HEK293T (cell line): Measurements from ENCODE around the gene ASCL5.

ENCODE experiments used
- FOXA1 ChIP-seq: fragments of 450-650 bp; IDR thresholded peaks from 2 replicates; pipeline ENCODE4 v1.6.1; 2016; ENCODE audit warnings: mild to moderate bottlenecking
- FOXM1 ChIP-seq: fragments of 450-650 bp; IDR thresholded peaks from 2 replicates; pipeline ENCODE4 v1.6.1; 2017; ENCODE audit warnings: mild to moderate bottlenecking, borderline replicate concordance
- HDGF ChIP-seq: fragments of 450-650 bp; IDR thresholded peaks from 2 replicates; pipeline ENCODE4 v1.6.1; 2017; ENCODE audit warnings: antibody characterized with exemption, borderline replicate concordance
- SP1 ChIP-seq: fragments of 450-650 bp; IDR thresholded peaks from 2 replicates; pipeline ENCODE4 v1.6.1; 2017
- SUZ12 ChIP-seq: fragments of 450-650 bp; IDR thresholded peaks from 2 replicates; pipeline ENCODE4 v1.6.1; 2016; ENCODE audit warnings: mild to moderate bottlenecking
- TARDBP ChIP-seq: fragments of 450-650 bp; IDR thresholded peaks from 2 replicates; pipeline ENCODE4 v1.6.1; 2016
- ZNF384 ChIP-seq: fragments of 450-650 bp; IDR thresholded peaks from 2 replicates; pipeline ENCODE4 v1.6.1; 2016

DNA sequence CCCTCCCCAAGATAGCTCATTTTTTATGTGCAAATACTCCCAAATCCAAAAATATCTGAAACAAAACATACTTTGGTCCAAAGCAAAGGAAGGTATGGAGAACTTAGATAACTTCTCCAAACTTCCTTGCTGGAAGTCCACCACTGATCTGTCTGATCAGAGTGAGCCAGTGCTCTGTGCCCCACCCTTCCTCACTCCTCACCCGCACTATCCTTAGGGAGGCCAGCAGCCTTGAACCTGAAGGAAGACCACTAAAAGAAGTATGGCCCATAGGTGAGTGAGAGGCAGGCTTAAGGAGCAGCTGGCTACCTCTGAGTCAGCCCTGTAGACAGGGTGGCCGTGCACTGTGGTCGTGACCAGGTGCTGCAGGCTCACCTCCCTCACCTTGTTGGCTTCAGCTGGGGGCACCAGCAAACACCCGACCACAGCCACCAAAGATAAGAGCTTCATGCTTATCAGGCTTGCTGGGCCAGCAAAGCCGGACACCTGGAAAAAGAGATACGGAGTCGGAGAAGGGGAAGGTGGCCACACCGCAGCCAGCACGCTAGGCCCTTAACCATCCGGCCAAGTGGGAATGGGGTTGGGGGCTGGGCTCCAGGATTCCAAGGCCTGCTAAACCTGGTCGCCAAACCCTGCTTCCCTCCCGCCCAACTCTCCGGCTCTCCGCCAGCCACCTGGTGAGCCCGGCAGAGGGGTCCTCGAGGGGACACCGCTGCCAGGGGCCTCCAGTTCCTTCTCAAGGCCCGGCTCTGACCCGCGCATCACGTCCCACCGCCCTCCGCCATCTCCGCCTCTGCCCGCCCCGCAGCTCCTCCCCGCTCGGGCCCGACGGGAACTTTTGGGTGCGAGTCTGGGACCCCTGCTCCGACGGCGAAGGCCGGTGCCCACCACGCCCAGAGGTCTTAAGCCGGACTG lies 26.7 kb upstream of the ASCL5 start:
- TF ChIP-seq SP1, result no peak
- TF ChIP-seq FOXA1, result no peak
- TF ChIP-seq FOXM1, result no peak
- no peak for TF ChIP-seq ZNF384
- no peak for TF ChIP-seq TARDBP
- 0 out of 2 replicates have a peak, but pooled peaks have one; percentile 32 for TF ChIP-seq HDGF
- TF ChIP-seq SUZ12, result no peak
